Nephron progenitor cell (in vitro differentiated cells): Measurements from ENCODE around the gene XPNPEP1.

Experiments used
- DNase-seq: peaks from one replicate; pipeline ENCODE4 v3.0.0; 2021
- H3K27ac Mint-ChIP-seq: 2 replicates; pipeline ENCODE4 v1.8.0; 2021; ENCODE audit warnings: mild to moderate bottlenecking, moderate library complexity, mixed read lengths
- H3K27me3 Mint-ChIP-seq: 2 replicates; pipeline ENCODE4 v1.8.0; 2021; ENCODE audit warnings: mild to moderate bottlenecking, low read depth, mixed read lengths; ENCODE audit not compliant: poor library complexity
- H3K36me3 Mint-ChIP-seq: 2 replicates; pipeline ENCODE4 v1.8.0; 2021; ENCODE audit warnings: low read depth, mixed read lengths
- H3K4me1 Mint-ChIP-seq: 2 replicates; pipeline ENCODE4 v1.8.0; 2021; ENCODE audit warnings: mixed read lengths
- H3K4me3 Mint-ChIP-seq: 2 replicates; pipeline ENCODE4 v1.8.0; 2021; ENCODE audit warnings: mild to moderate bottlenecking, moderate library complexity, mixed read lengths
- H3K9me3 Mint-ChIP-seq: 2 replicates; pipeline ENCODE4 v1.8.0; 2021; ENCODE audit warnings: mild to moderate bottlenecking, moderate library complexity, mixed read lengths
- TF ChIP-seq, protein P1 (sequence below): fragments of 200-600 bp; sonication (generic); IDR thresholded peaks from 2 replicates; pipeline ENCODE4 v1.5.0; 2021; ENCODE audit warnings: antibody characterized with exemption

XPNPEP1 gene

DNA sequence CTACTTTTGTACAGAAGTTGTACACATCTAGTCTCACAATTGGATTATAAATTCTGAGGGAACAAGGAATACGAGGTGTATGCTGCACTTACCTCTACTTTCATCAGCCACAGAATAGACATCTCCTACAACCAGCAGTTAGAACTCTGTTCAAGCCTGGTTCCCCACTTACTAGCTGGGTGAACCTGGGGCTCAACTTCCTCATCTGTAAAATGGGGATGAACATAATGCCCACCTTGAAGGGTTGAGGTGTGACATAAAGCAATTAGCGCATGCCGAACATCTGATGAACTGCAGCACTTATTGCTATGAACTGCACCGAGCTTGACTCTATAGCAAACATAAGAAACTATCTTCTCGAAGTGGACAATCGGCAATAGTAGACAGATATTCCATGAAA, 25.3 kb downstream of the XPNPEP1 start:
- no peak overlapping the region for H3K4me3 Mint-ChIP-seq
- H3K27me3 Mint-ChIP-seq = no peaks in the 10 kb centered on the region
- H3K9me3 Mint-ChIP-seq = peaks cover 11% of the 10 kb centered on the region
- TF ChIP-seq, protein P1, sequence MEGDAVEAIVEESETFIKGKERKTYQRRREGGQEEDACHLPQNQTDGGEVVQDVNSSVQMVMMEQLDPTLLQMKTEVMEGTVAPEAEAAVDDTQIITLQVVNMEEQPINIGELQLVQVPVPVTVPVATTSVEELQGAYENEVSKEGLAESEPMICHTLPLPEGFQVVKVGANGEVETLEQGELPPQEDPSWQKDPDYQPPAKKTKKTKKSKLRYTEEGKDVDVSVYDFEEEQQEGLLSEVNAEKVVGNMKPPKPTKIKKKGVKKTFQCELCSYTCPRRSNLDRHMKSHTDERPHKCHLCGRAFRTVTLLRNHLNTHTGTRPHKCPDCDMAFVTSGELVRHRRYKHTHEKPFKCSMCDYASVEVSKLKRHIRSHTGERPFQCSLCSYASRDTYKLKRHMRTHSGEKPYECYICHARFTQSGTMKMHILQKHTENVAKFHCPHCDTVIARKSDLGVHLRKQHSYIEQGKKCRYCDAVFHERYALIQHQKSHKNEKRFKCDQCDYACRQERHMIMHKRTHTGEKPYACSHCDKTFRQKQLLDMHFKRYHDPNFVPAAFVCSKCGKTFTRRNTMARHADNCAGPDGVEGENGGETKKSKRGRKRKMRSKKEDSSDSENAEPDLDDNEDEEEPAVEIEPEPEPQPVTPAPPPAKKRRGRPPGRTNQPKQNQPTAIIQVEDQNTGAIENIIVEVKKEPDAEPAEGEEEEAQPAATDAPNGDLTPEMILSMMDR = no peak
- no peak for DNase-seq
- peaks cover 16% of the 10 kb centered on the region for H3K4me1 Mint-ChIP-seq
- H3K36me3 Mint-ChIP-seq = peaks cover 61% of the 10 kb centered on the region
- no peak overlapping the region for H3K27ac Mint-ChIP-seq

GRCh38 chr10:109895848-109896247, 27.5 kb downstream of the XPNPEP1 start:
- DNase-seq = no peak
- peaks cover 66% of the 10 kb centered on the region for H3K36me3 Mint-ChIP-seq
- TF ChIP-seq, protein P1 = no peak
- H3K4me1 Mint-ChIP-seq = peaks cover 30% of the 10 kb centered on the region
- H3K9me3 Mint-ChIP-seq = peaks cover 11% of the 10 kb centered on the region
- no peak overlapping the region for H3K4me3 Mint-ChIP-seq
- H3K27ac Mint-ChIP-seq = no peak overlapping the region
- no peaks in the 10 kb centered on the region for H3K27me3 Mint-ChIP-seq

- H3K4me1 Mint-ChIP-seq = peaks cover 30% of the 10 kb centered on the region
- TF ChIP-seq, protein P1 = no peak
- peaks cover 11% of the 10 kb centered on the region for H3K9me3 Mint-ChIP-seq
- H3K36me3 Mint-ChIP-seq = peaks cover 66% of the 10 kb centered on the region
- DNase-seq = no peak
- H3K27ac Mint-ChIP-seq = peak overlapping the region; percentile 19
- no peaks in the 10 kb centered on the region for H3K27me3 Mint-ChIP-seq
- H3K4me3 Mint-ChIP-seq = no peak overlapping the region
These were observed 28.1 kb downstream of the XPNPEP1 start for GRCh38 chr10:109895095-109895818.

GRCh38 chr10:109894516-109894915, 28.8 kb downstream of the XPNPEP1 start:
- TF ChIP-seq, protein P1 = no peak
- Mint-ChIP-seq H3K27ac (no peak overlapping the region), H3K4me1 (peaks cover 30% of the 10 kb centered on the region), H3K4me3 (no peak overlapping the region), H3K36me3 (peaks cover 66% of the 10 kb centered on the region), H3K9me3 (peaks cover 11% of the 10 kb centered on the region), H3K27me3 (no peaks in the 10 kb centered on the region)
- no peak for DNase-seq

DNA sequence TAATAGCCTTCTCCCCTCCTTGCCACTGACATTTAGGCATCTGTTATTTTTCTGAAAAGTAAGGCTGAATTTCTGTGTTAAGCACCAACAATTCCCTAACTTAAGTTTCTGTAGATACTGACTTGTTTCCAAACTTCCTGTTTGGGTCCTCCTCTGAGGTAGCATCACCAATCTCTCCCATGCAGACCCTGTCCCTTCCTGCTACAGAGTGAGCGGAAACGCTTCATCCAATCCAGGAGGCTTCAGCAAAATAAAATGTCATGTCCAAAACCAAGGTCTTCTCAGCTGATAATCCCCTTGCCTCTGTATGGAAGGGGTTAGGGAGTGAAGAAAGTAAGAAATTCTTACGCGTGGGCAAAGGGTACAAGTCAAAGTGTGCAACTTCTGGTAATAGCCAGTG, 29.9 kb downstream of the XPNPEP1 start:
- Mint-ChIP-seq H3K4me3 (no peak overlapping the region), H3K27ac (peak overlapping the region; percentile 74), H3K36me3 (peaks cover 61% of the 10 kb centered on the region), H3K4me1 (peaks cover 30% of the 10 kb centered on the region), H3K9me3 (peaks cover 11% of the 10 kb centered on the region), H3K27me3 (no peaks in the 10 kb centered on the region)
- TF ChIP-seq, protein P1 = no peak
- no peak for DNase-seq

DNA sequence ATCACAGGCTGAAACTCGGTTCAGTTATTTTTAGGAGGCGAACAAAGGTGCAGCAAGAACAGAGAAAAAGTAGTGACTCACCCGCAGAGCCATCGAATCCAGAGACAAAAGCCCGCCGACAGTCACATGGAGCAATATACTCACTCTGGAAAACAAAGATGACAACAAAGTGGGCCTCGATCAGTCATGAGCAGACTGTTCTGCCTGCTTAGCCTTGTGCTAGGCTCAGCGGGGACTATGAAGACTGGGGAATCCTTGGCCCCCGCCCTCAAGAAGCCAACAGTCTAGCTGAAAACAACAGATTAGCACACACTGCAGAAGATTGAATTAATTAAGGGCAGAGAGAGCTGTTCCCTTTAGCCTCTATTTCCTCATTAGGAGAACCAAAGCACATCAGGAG, 30.4 kb downstream of the XPNPEP1 start:
- peaks cover 10% of the 10 kb centered on the region for H3K9me3 Mint-ChIP-seq
- DNase-seq = no peak

More for the DNA sequence above, 30.4 kb downstream of the XPNPEP1 start:
- no peaks in the 10 kb centered on the region for H3K27me3 Mint-ChIP-seq
- H3K27ac Mint-ChIP-seq = peak overlapping the region; percentile 96
- H3K36me3 Mint-ChIP-seq = peaks cover 59% of the 10 kb centered on the region
- TF ChIP-seq, protein P1 = no peak
- no peak overlapping the region for H3K4me3 Mint-ChIP-seq
- H3K4me1 Mint-ChIP-seq = peaks cover 30% of the 10 kb centered on the region
